Measurements from ENCODE around the gene ELOVL3. TPM values are rescaled to one million over a fixed set of nuclear protein-coding genes. Genes with fewer than 3 reads are reported as not detected.

Gene ELOVL3
- total and polyA plus RNA-seq, 10 of the 15 experiments (the other 5 are each of a cell fraction or from before 2014, with no cell fraction given): 0.10 to 0.18 (median 0.11) TPM; not detected in 7

- TF ChIP-seq EZH2 (IDR thresholded peaks at IDR 0.05; ENCODE audit: borderline replicate concordance, control insufficient read depth, low read depth, low read length): no peak
- no peak for TF ChIP-seq SIX5 (IDR thresholded peaks at IDR 0.05; ENCODE audit: low read depth, low read length, severe bottlenecking)
- TF ChIP-seq FOXM1 (IDR thresholded peaks at IDR 0.05; ENCODE audit: low read depth, low read length): no peak
- TF ChIP-seq BCLAF1 (IDR thresholded peaks at IDR 0.05): no peak
- TF ChIP-seq SUZ12 (IDR thresholded peaks at IDR 0.05; ENCODE audit: unreplicated experiment): no peak
- no peak for TF ChIP-seq CTCF (IDR thresholded peaks at IDR 0.05 in 2 of 3, conservative IDR thresholded peaks at IDR 0.05 in 1 of 3; ENCODE audit: control insufficient read depth in 2 of 3, extremely low read depth in 1 of 3, insufficient read depth in 1 of 3, low read depth in 3 of 3, low read length in 3 of 3)
- no peak for TF ChIP-seq ZNF207 (IDR thresholded peaks at IDR 0.05; ENCODE audit: borderline replicate concordance)
- no peak for TF ChIP-seq SREBF1 (IDR thresholded peaks at IDR 0.05; ENCODE audit: low read length)
- no peak for TF ChIP-seq PML (IDR thresholded peaks at IDR 0.05; ENCODE audit: low read length)
- TF ChIP-seq TARDBP (IDR thresholded peaks at IDR 0.05; ENCODE audit: borderline replicate concordance): no peak
- no peak for TF ChIP-seq STAT1 (conservative IDR thresholded peaks at IDR 0.05)
- TF ChIP-seq BHLHE40 (IDR thresholded peaks at IDR 0.05; ENCODE audit: borderline replicate concordance in 1 of 2, low read depth in 2 of 2, low read length in 1 of 2): no peak
- TF ChIP-seq IKZF1 (conservative IDR thresholded peaks at IDR 0.05): no peak
- no peak for TF ChIP-seq ELK1 (IDR thresholded peaks at IDR 0.05; ENCODE audit: low read depth, low read length)
- no peak for TF ChIP-seq CBX5 (IDR thresholded peaks at IDR 0.05; ENCODE audit: low read depth)
- TF ChIP-seq ZNF384 (IDR thresholded peaks at IDR 0.05; ENCODE audit: borderline replicate concordance, low read depth, low read length): no peak
- no peak for TF ChIP-seq TAF1 (IDR thresholded peaks at IDR 0.05; ENCODE audit: borderline replicate concordance, low read depth, low read length)
- BruUV-seq (replicated peaks): no TSS peak
- H3K79me2 ChIP-seq (ENCODE audit: control insufficient read depth, insufficient read depth, low read length): no peaks in the 10 kb centered on the region
- H3K4me2 ChIP-seq (ENCODE audit: control insufficient read depth, insufficient read depth): peak overlapping the region; percentile 93
- H3K27ac ChIP-seq (ENCODE audit: control insufficient read depth, insufficient read depth): no peak overlapping the region
- H3K9ac ChIP-seq (ENCODE audit: control insufficient read depth, insufficient read depth, low read length): no peak overlapping the region
- SMC1A ChIA-PET (ENCODE audit: uncharacterized antibody, unreplicated experiment): interaction anchor here (0.7 to 12.2 kb wide), 5 partner anchors 57 to 167 kb away, joined by 3 to 231 read pairs (median 4); no protein-coding TSS in a partner anchor
- H3K27me3 ChIP-seq (replicated peaks in 1 of 2; ENCODE audit: control insufficient read depth in 2 of 2, insufficient read depth in 2 of 2, low read length in 1 of 2): peaks cover 7 to 8% of the 10 kb centered on the region in 2 experiments
- no peaks in the 10 kb centered on the region for H3K9me3 ChIP-seq (replicated peaks; ENCODE audit: control insufficient read depth, insufficient read depth, low read length)
- RAD21 ChIA-PET (ENCODE audit: unreplicated experiment): interaction anchor here (1.4 to 13.1 kb wide), 3 partner anchors 15 to 127 kb away, joined by 5 to 256 read pairs (median 18); no protein-coding TSS in a partner anchor
- 67% methylated on average over 8 of the region's 8 CpGs for WGBS (ENCODE audit: insufficient coverage, insufficient replicate concordance, low lambda C conversion rate, missing lambda C conversion rate)
- intact Hi-C loops (cut with micrococcal nuclease; ENCODE audit: unreplicated experiment): loop anchor here (5.0 kb wide), 1 partner anchor 251 kb away; no protein-coding TSS in a partner anchor
- in situ Hi-C loops (cut with MboI): loop anchor here (5.0 kb wide), 2 partner anchors 126 to 181 kb away; no protein-coding TSS in a partner anchor
- FAIRE-seq: no peak
- H4K20me1 ChIP-seq (ENCODE audit: control insufficient read depth, insufficient read depth): no peaks in the 10 kb centered on the region
- H3K4me3 ChIP-seq: peak overlapping the region; percentile 54; the same call in 1 of the 2 replicates
- H2AFZ ChIP-seq (ENCODE audit: control insufficient read depth, low read depth, low read length): peak overlapping the region; percentile 90
- peaks cover 12% of the 10 kb centered on the region for H3K4me1 ChIP-seq (ENCODE audit: control insufficient read depth, insufficient read depth, low read length)
- ATAC-seq: no peak
- no peak for DNase-seq (ENCODE audit: low read depth, low spot score)
- CTCF ChIA-PET: interaction anchor here (1.2 to 15.4 kb wide), 8 partner anchors 8 to 196 kb away, joined by 3 to 632 read pairs (median 3); no protein-coding TSS in a partner anchor
- no peaks in the 10 kb centered on the region for H3K36me3 ChIP-seq (ENCODE audit: control insufficient read depth in 2 of 2, insufficient read depth in 2 of 2, low read length in 1 of 2)
- POLR2A ChIA-PET: no interaction called here
Observed at GRCh38 chr10:102226542-102226870, 407 bp downstream of the ELOVL3 start.
